Hepatocyte (in vitro differentiated cells): ENCODE results near the gene KIF23.

Experiments used
- EZH2 ChIP-seq: fragments of 200-600 bp; sonication (generic); IDR thresholded peaks from 2 replicates; pipeline ENCODE4 v1.6.1; 2016; ENCODE audit warnings: antibody characterized with exemption, mild to moderate bottlenecking, borderline replicate concordance
- TF ChIP-seq, protein P1 (sequence below): fragments of 200-600 bp; sonication (generic); IDR thresholded peaks from 2 replicates; pipeline ENCODE4 v1.5.1; 2016; ENCODE audit warnings: antibody characterized with exemption, mild to moderate bottlenecking; ENCODE audit not compliant: poor library complexity

GRCh38 chr15:69424001-69424400 is 9.9 kb downstream of the KIF23 start:
- no peak for TF ChIP-seq EZH2
- TF ChIP-seq, protein P1, sequence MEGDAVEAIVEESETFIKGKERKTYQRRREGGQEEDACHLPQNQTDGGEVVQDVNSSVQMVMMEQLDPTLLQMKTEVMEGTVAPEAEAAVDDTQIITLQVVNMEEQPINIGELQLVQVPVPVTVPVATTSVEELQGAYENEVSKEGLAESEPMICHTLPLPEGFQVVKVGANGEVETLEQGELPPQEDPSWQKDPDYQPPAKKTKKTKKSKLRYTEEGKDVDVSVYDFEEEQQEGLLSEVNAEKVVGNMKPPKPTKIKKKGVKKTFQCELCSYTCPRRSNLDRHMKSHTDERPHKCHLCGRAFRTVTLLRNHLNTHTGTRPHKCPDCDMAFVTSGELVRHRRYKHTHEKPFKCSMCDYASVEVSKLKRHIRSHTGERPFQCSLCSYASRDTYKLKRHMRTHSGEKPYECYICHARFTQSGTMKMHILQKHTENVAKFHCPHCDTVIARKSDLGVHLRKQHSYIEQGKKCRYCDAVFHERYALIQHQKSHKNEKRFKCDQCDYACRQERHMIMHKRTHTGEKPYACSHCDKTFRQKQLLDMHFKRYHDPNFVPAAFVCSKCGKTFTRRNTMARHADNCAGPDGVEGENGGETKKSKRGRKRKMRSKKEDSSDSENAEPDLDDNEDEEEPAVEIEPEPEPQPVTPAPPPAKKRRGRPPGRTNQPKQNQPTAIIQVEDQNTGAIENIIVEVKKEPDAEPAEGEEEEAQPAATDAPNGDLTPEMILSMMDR = no peak
